Anterior cingulate cortex (tissue), 58 donors: Measurements from ENCODE around the gene OSBPL3.

Source experiments
- DNase-seq, 58 donors: peaks; one replicate each; lab custom pipeline; 2025; lab: John Stamatoyannopoulos, UW

Gene OSBPL3

GRCh38 chr7:24959735-24960485 lies 20.1 kb downstream of the OSBPL3 start:
- no peak for DNase-seq

- DNase-seq, result no peak
Measured at GRCh38 chr7:24958399-24958798, 21.6 kb downstream of the OSBPL3 start.

GRCh38 chr7:24956021-24956420 lies 24.0 kb downstream of the OSBPL3 start:
- DNase-seq, result peak in 2 of 58 donors; percentile 7 to 13

- DNase-seq, result no peak
Measured at GRCh38 chr7:24955313-24955712, 24.7 kb downstream of the OSBPL3 start.

- DNase-seq, result no peak
Measured at GRCh38 chr7:24952464-24952863, 27.5 kb downstream of the OSBPL3 start.

GRCh38 chr7:24951441-24951980 lies 28.5 kb downstream of the OSBPL3 start:
- no peak for DNase-seq

- no peak for DNase-seq
Measured at GRCh38 chr7:24949884-24950283, 30.1 kb downstream of the OSBPL3 start.

- DNase-seq, result no peak
Measured at GRCh38 chr7:24948739-24949138, 31.2 kb downstream of the OSBPL3 start.

GRCh38 chr7:24946467-24946866 lies 33.5 kb downstream of the OSBPL3 start:
- no peak for DNase-seq

- DNase-seq, result no peak
Measured at GRCh38 chr7:24945899-24946298, 34.1 kb downstream of the OSBPL3 start.

GRCh38 chr7:24943096-24943948 lies 36.7 kb downstream of the OSBPL3 start:
- DNase-seq, result no peak

GRCh38 chr7:24942226-24942625 lies 37.8 kb downstream of the OSBPL3 start:
- DNase-seq, result no peak

- DNase-seq, result no peak
Measured at GRCh38 chr7:24939416-24939815, 40.6 kb downstream of the OSBPL3 start.

- DNase-seq, result no peak
Measured at GRCh38 chr7:24936121-24936824, 43.7 kb downstream of the OSBPL3 start.

- DNase-seq, result no peak
Measured at GRCh38 chr7:24933298-24933697, 46.7 kb downstream of the OSBPL3 start.

GRCh38 chr7:24932815-24933214 lies 47.2 kb downstream of the OSBPL3 start:
- peak in 14 of 58 donors; percentile 2 to 61 (median 24) for DNase-seq

- no peak for DNase-seq
Measured at GRCh38 chr7:24932389-24932788, 47.6 kb downstream of the OSBPL3 start.

GRCh38 chr7:24931844-24932243 lies 48.1 kb downstream of the OSBPL3 start:
- DNase-seq, result no peak

GRCh38 chr7:24930856-24931255 lies 49.1 kb downstream of the OSBPL3 start:
- no peak for DNase-seq

- peak in 1 of 58 donors; percentile 48 for DNase-seq
Measured at GRCh38 chr7:24926623-24927524, 53.1 kb downstream of the OSBPL3 start.
